Retinal pigment epithelial cell (primary cell): ENCODE measurements around the gene CGB3.
"Not testable (repeated sequence)": the region's sequence is repeated elsewhere in the genome, so short reads cannot be mapped to it uniquely, and the experiment has no call there.

Experiments
- DNase-seq: peaks from one replicate; pipeline ENCODE4 v3.0.0-alpha.2; 2010; ENCODE audit warnings: low read depth
- H3K4me3 ChIP-seq: 2 replicates; pipeline ENCODE4 v1.5.1; 2011; ENCODE audit warnings: mild to moderate bottlenecking, low read length, control low read depth, moderate library complexity
- CTCF ChIP-seq: conservative IDR thresholded peaks from 2 replicates; pipeline ENCODE4 v1.5.1; 2011; ENCODE audit warnings: low read depth, low read length, control low read depth, inconsistent platforms

CGB3 gene

GRCh38 chr19:49064029-49064629, 40.0 kb upstream of the CGB3 start:
- no peak overlapping the region for H3K4me3 ChIP-seq
- no peak for DNase-seq
- no peak for TF ChIP-seq CTCF

GRCh38 chr19:49061445-49061844, 37.3 kb upstream of the CGB3 start:
- no peak for DNase-seq
- H3K4me3 ChIP-seq = no peak overlapping the region
- TF ChIP-seq CTCF = no peak

GRCh38 chr19:49061000-49061399, 36.9 kb upstream of the CGB3 start:
- no peak for TF ChIP-seq CTCF
- no peak overlapping the region for H3K4me3 ChIP-seq
- no peak for DNase-seq

- no peak for TF ChIP-seq CTCF
- DNase-seq = no peak
- H3K4me3 ChIP-seq = no peak overlapping the region
Observed at GRCh38 chr19:49059053-49059452, 34.9 kb upstream of the CGB3 start.

- TF ChIP-seq CTCF = no peak
- no peak overlapping the region for H3K4me3 ChIP-seq
- no peak for DNase-seq
Observed at GRCh38 chr19:49058562-49058961, 34.4 kb upstream of the CGB3 start.

- peak within 1 kb of the TSS; percentile 53 for H3K4me3 ChIP-seq
- TF ChIP-seq CTCF = no peak
- DNase-seq = no peak
Observed at GRCh38 chr19:49057636-49058234, 33.6 kb upstream of the CGB3 start, which contains the start of gene CGB7. Gene CGB7, minus strand, starts transcription at chr19:49057749. Its CDS starts 2,374 bp downstream, at chr19:49055375.

GRCh38 chr19:49056902-49057596, 32.9 kb upstream of the CGB3 start:
- not testable (repeated sequence) for DNase-seq
- H3K4me3 ChIP-seq = peak overlapping the region; percentile 53
